Retina (tissue), 1 donor: Measurements from ENCODE around the gene SNX27.
A peak's percentile ranks its signal among the peaks of the same experiment; 100 is the strongest.

Experiments used
- DNase-seq: peaks from one replicate; pipeline ENCODE4 v3.0.0-alpha.2; 2016

SNX27 gene

DNA sequence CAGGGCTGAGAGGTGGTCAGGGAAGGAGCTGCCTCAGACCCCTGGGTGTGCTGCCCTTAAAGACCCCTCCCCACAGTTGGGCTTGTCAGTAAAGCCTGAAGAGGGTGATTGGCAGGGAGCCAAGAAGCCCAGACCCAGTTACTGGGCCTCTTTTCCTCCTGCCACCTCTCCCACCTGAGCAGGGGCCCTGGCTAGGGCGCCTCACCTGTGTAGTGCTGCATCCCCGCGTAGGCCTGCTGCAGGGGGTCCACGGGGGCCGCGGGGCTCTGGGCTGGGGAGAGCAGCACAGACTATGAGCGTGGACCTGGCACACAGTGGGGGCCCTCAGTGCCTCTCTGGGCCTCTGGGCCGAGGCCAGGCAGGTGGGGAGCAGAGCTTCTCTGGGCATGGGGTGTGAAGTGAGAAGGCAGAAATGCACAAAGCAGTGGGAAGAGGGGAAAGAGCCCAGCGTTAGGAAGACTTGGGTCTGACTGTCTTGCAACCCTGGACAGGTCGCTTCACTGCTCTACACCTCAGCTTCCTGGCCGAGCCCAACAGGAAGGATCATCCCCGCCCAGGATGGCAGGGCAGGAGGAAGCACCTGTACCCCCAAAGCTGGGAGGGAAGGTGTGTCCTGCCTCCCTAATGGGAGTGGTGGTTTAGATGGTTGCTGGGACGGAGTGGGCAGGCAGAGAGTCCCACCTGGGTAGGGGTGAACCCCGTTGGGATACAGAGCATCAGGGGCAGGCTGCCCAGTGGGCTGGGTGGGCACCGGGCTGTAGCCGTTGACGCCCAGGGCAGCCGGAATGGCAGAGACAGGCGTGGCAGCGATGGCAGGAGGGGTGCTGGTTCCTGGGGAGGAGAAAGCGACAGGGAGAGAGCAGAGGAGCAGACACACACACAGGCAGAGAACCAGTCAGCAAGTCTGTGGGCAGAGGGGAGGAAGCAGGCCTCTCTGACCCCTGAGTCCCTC, 94.9 kb downstream of the SNX27 start:
- no peak for DNase-seq

DNA sequence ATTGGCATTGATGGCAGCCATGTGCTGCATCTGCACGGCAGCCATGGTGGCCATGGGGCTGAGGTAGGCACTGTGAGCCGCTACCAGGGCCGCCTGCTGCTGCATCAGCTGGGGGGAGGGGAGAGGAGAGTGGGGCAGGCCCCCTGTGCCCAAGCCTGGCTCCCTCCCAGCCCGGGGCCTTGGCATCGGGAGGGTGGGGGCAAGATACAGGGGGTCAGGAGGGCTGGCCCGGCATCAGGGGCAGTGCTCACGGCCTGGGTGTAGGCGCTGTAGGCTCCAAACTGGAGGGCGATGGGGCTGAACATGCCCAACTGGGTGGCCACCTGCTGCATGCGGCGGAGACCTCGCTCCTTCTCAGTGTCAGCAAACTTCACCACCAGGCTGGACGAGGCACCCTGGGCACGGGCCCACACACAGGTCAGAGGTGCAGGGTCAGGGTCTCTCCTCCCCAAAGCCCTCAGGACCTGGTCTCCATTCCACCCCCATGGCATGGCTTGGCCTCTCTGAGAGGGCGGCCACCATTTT, 95.8 kb downstream of the SNX27 start:
- DNase-seq = no peak

DNA sequence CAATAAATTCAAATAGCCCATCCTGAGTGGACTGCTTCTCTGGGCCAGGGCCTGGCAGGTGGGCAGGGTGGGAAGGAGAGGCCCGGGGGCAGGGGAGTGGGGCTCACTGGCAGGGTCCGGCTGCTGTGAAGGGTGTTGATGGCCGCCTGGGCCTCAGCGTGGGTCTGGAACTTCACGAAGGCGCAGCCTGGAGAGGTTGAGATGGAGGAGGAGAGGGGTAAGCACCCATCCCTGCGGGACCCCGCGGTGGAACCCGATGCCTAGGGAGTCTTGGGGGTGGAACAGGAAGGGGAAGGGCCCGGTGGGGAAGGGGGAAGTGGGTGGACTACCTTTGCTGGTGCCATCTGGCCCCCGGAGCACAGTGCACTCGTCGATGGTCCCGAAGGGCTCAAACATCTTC, 97.0 kb downstream of the SNX27 start:
- no peak for DNase-seq

DNA sequence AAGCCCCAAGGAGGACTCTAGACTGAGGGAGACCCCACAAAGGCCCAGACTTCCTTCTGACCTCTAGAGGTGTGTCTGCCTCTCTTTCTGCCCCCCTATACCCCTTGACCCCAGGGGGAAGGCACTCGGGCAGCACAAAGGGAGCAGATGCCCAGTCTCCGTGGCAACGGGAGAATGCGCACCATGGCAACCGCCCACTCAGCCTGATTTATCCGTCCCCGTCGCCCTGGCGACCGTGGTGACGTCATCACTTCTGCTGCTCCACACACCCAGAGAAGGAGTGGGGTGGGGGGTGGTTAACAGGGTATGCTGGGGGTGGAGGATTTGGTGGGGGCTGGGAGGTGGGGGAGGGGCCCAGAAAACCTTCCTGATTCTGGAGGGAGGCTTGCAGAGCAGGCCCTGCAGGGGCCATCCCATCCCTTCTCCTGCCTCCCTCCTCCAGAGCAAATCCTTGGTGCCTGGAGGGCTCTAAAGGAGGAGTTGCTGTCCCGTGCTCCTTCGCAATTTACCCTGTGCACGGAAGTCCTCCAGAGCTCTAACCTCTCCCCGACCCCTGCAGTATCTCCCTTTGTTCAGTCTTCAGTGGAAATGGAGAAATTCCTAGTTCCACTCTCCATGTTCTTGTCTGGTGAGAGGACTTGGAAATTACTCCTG, 98.5 kb downstream of the SNX27 start:
- DNase-seq = peak; percentile 87

DNA sequence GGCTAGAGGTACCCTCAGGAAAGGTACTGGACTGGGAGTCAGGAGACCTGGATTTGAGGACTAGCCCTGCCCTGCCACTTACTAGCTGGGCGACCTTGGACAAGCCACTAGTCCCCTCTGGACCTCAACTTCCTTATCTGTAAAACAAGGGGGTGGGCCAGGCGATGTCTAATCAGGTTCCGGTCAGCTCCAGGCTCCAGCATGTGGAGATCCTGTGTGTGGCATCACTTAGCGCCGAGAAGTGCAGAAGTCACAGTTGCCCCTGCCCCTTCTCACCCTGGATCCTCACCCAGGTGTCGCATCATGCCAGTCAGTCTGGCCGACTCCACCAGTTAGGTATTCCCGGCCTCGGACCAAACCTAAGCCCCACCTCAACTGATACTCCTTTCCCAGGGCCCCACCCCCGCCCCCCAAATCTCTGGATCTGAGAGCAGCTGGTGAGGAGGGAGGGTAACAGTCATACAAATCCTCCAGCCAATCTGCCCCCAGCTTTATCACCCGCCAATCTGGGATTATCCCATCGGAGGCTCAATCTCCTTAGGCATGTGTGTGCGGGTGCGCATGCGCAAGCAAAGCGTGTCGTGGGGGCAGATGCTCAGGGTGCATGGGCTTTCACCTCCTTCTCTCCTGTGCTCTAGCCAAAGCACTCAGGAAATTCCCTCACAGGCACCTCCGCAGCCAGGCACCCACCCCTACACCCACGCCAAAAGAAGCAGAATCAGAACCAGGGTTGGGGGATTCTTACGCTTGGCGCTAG, 99.4 kb downstream of the SNX27 start:
- DNase-seq = peak; percentile 44

DNA sequence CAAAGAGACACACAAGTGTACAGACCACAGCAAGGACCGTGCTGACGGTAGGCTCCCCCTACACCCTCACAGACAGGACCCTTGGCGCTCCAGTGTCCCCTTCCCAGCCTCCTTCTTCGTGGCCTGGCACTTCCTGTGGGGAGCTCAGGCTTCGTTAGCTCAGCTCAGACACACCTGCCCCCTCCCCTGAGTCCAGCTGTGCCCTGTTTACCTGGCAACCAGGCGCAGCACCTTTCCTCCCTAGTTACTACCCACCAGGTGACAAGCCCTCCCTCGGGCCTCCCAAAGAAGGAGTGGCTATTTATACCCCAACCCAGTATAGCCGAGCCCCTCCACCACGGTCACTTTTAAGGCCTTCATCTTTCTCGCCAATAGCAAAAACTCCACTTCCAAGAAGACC, 100.1 kb downstream of the SNX27 start:
- DNase-seq = no peak

DNA sequence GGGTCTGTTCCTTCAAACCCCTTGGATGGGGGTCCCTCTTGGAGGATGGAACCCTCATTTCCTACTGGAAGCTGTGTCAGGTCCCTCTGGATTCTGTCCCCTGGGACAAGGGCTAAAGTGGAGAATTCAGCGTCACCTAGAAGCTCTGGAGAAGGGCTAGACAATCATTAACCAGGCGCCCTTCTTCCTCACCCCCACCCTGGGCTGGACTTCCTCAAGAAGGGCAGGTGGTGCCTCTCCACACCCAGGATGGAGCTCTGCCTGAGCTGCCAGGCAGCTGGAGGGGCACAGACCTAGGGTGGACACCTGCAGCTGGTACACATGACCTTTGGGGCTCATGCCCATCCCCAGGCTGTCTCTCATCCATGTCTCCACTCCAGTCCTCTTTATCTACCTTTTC, 101.2 kb downstream of the SNX27 start:
- no peak for DNase-seq

DNA sequence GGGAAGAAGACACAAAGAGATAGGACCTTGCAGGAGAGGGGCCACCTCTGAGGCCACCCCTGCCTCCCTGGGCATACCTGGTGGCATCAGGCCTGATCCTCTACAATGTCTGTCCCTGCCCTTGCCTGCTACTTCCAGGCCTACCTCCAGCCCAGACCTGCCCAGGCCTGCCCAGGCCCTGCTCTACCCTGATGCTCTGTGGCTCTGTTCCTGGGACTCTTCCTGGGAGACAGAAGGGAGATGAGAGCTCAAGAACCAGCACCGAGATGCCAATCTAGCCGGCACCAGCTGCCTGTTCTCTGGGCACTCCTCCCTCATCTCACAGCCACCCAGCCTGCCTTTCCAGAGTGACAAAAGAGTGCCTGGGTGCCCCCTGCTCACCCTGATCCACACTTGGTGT, 102.0 kb downstream of the SNX27 start:
- DNase-seq = no peak

DNA sequence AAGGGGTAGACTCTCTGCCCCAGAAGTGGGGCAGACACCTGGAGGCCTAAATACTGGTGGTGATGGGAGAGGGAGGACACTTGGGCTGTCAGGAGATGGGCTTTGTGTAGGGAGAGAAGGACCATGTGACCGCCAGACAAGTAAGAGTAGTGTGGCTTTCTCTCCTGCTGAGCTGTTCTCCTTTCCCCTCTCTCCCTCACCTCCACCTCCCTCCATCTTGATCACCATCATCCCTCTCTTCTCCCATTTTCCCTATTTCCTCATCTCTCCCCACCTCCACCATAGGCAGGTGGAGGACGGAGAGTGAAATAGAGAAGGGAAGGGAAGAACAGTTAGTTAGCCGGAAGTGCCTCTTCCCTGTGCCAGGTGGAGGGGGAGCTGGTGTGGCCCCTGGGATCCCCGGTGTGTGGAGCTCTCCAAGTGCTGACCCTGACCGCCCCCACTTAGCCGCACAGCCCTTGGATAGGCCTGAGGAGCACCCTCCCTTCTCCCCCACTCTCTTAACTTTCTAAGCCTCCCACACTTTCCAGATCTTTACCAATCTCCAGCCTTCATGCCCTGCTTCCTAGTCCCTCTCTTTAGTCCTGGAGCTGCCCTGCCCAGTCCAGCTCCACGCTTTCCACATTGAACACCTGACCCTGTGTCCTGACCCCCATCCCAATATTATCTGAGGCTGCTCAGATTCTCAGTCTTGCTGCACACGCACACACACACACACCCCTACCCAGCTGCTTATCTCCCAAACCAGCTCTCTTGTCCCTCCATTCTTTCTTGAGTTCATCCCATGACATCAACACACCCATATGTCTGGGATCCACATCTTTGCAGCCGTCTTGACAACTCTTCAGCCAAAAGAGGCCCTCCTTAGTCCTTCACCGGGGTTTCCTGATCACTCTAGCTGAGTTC, 103.2 kb downstream of the SNX27 start:
- no peak for DNase-seq

DNA sequence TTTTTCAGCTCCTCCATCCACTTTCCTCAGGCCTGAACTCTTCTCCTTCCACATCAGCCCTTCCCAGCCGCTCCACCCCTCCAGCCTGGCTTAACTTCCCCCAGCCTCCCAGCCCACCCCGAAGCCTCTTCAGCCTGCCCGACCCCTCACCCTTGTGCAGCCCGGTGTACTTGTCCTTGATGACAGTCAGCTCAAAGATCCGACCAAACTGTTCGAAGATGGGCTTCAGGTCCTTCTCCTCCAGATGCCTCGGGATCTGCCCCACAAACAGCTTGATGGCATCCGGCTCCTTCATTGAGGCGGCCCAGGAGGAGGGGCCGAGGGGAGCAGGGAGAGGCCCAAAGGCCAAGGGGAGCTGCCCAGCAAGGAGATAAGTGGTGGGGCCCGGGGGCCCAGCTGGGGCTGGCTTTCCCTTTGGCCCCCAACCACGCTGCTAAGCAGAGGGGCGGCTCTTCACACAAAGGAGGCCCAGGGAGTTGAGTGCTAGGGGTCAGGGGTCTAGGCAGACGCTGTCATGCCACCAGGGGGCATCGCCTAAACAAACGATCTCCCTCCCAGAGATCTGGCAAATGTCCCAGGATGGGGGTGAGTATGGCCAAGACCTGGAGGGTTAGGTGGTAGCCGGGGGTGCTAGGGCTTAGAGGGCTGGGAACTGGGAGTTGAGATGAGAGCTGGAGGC, 104.0 kb downstream of the SNX27 start:
- DNase-seq = peak; percentile 82

DNA sequence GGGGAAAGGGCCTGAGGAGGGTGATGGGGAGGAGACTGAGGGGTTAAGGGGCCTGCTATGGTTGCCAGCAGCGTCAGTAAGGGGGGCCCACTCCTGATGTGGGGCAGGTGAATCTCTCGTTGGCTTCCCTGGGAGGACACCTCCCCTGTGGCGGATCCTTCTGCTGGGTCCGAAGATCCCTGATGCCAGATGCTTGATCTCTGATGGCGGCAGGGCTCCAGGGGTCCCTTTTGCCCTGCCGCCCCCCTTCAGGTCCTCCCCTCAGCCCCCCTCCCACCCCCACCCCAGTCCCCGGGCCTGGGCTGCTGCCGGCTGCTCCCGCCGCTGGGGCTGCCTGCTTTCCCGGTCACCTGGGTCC, 104.5 kb downstream of the SNX27 start:
- no peak for DNase-seq

DNA sequence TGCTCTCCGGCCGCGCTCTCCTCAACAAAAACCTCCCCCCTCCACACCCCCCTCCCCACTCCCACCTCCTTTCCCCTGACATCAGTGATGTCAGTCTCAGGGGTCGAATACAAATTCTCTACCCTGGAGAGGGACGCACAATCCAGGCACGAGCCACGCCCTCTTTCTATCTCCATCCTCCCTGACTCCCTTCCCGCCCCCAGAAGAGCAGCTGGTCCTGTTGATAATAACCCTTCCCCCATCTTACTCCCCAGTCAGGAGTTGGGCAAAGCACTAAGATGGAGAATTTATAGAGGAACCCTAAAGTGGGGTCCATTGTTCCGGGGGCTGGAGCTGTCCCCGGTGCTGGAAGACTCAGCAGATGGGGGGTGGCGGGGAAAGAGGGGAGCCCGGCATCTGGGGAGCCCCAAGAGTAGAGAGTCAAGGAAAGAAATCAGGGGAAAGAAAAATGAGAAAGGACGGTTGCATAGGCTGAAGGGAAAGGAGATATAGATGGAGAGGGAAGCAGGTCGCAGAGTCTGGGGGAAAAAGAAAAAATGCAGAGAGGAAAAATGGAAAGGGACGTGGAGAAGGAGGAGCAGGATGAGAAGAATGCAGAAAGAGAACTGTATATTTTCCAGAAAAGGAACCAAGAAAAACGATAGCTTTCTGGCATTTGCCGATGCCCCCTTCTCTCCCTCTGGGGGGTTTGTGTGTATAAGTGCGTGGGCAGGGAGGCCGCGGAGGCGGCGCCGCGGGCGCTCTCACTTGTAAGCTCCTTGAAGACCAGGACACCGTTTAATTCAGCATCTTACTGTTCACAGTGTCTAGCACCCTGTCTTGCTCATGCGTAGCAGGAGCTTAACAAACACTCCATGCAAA, 105.2 kb downstream of the SNX27 start, which contains the start of gene CELF3:
TSS of gene CELF3 (minus strand) at position 33 of the 861 bp plus-strand sequence. CDS start 783 bp downstream, outside the sequence.
- DNase-seq = peak; percentile 87

DNA sequence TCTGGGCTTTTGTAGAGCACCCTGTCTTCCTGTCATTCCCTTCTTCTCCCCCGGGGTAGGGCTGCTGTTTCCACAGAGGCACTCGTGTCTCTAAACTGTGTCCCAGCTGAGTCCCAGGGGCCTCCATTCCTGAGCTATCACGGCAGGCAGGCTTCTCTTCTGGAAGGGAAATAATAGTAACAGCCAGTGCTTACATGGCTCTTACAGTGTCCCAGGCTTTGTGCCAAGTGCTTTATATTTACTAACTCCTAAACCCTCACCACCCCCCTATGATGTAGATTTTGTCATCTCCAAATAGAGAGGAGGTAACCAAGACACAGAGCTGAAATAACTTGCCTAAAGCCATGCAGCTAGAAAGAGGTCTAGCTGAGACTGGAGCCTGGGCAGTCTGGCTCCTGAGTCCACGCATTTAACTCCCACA, 106.2 kb downstream of the SNX27 start:
- DNase-seq = no peak

DNA sequence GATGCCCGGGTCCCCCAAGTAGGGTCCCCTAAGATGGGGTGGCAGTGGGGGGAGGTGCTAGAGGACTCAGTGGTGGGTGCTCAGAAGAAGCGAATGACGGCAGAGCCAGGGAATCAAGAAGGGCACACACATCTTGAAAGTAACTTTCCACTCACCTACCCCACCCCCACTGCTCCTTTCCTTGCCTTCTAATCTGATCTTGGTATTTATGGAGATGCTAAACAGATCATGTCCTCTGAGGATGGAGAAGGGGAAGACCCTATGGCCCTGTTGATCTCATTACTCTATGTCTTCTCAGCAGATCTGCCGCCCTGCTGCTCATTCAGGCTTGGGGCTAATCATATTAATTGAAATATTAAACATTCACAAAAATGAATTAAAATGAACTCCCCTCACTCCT, 106.8 kb downstream of the SNX27 start:
- no peak for DNase-seq

DNA sequence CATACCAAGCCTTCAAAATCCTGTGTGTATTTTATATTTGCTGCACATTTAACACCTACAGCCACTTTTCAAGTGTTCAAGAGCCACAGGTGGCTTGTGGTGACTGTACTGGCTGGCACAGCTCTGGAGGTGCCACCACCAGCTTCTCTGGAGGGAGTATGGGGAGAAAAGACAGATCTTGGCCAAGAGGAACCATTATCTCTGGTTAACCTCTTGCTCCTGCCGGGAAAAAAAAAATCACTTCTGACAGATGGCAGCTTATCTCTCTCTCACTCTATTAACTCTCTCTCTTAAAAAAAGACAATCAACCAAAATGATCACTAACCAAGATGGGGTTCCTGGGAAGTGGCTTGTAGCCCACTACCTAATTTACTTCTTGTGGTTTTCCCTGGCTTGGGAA, 108.3 kb downstream of the SNX27 start:
- no peak for DNase-seq

DNA sequence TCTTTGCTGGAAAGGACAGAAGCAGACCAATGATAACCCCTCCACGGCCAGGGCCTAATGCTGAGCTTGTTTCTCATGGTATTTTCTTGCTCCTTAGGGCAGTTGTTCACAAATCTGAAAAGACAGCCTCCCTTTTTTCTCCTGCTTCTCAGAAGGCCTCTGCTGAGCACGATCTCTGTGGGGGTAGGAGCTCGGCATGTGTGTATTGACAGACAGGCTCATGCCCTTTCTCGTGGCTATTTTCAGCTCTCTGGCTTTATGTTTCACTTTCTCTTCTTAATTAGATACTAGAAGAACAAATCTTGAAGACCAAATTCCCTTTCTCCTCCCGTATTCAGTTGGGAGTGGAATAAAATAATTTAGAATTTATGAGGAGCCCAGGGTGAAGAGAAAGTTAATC, 108.7 kb downstream of the SNX27 start:
- no peak for DNase-seq

DNA sequence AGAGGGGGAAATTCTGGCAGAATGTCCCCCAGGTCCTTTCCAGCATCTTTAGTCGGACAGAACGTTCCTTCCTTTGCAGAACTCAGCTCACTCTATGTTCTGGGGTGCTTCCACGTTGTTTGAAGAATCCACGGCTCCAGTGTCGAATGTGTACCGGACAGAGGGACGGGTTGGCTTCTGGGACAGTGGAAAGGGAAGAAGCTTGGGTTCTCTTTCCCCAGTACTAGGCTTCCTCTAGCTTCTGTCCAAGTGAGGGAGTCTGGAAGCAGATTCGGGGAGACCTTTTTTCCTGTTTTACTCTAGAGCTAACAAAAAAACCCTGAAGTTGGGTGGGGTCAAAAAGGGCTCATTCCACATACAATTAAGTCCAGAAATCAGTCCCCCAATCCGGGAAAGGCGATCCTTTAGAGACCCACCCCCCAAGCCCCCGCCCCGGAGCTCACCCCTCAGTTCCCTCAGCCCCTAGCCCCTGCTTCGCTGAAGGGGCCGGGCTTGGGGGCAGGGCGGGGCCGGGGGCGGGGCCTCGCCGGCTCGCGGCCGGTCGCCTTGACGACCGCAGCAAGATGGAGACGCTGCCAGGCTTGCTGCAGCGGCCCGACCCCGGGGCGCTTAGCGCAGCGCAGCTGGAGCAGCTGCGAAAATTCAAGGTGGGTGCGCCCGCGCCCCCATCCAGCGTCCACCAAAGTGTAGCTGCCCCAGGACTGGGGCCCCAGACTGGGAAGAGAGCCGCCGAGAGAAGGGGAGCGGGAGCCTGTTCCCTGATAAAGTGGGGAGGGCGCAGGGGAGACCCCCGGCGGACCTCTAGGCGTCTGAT, 109.3 kb downstream of the SNX27 start, which contains the start of gene RIIAD1:
TSS of gene RIIAD1 (plus strand) at position 549 of the 814 bp plus-strand sequence. CDS start at position 564, 15 bp downstream.
- DNase-seq = peak; percentile 70

DNA sequence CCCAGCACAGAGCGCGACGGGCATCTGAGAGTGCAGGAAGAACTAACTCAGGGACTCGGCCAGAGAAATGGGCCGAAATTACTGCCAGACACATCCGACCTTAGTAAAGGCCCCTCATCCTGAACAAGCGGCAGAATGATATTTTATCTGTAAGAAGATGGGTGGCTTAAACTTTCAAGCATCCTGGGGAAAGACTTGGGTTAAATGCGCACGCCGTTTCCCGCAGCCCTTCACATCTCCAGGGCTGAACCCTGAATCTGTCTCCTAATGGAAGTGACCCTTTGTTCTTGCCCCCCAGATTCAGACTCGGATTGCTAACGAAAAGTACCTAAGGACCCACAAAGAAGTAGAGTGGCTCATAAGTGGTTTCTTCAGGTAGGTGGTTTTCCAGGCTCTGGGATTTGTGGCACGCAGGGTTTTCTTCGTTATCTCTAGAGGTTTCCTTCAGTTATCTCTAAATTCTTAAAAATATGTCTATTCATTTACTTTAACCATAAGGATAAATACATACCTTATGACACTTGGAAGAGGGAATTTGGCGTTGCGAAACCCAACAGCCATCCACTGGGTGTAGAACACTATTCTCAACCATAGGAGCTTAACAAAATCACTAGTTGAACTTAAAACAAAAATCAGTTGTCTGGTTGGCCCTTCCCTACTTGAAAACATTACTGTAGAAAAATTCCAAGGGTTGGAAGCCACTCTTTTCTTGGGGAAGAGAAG, 110.1 kb downstream of the SNX27 start:
- no peak for DNase-seq
